Pons (tissue), 1 donor: ENCODE measurements around the gene KCNJ15.

Experiments
- DNase-seq: peaks from one replicate; pipeline ENCODE4 v3.0.0-alpha.2; 2016; ENCODE audit warnings: low spot score

KCNJ15 gene

GRCh38 chr21:38267991-38268863, 11.4 kb downstream of the KCNJ15 start:
- no peak for DNase-seq

DNA sequence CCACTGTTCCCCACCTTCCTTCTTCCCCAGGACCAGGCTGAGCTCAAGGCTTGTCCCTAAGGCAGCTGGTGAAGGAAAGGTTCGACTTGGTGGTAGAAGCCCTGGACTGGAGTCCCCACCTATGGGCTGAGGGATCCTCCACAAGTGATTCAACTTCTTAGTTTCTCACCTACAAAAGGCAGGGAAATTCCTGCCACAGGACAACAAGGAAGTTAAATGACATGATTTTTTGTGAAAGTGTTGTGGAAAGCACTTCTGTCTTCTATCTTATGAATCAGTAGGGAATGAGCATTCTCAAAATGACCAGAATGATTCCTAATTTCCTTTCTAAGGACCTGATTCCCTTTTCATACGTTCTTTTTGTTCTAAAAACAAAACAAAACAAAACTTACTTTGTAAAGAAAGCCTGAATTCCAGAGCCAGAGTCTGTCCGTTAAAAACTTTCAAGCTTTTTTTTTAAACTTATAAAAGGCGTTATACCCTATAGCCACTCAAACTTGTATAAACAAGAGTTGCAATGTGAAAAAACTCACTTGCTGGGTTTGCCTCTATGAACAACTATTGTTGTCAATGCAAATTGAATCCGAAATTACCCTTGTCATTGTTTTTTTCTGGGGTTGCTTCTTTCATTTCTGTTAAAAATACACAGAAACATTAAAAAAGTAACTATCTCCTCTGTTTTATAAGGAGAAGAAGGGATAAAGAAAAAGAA, 12.2 kb downstream of the KCNJ15 start:
- DNase-seq, result no peak

GRCh38 chr21:38269576-38269936, 12.8 kb downstream of the KCNJ15 start:
- DNase-seq, result no peak

GRCh38 chr21:38272215-38272614, 15.4 kb downstream of the KCNJ15 start:
- no peak for DNase-seq

- no peak for DNase-seq
These were observed 17.2 kb downstream of the KCNJ15 start for GRCh38 chr21:38273745-38274542.

- no peak for DNase-seq
These were observed 20.8 kb downstream of the KCNJ15 start for GRCh38 chr21:38277501-38278131.

- no peak for DNase-seq
These were observed 23.7 kb downstream of the KCNJ15 start for GRCh38 chr21:38280454-38280853.

GRCh38 chr21:38280867-38281266, 24.1 kb downstream of the KCNJ15 start:
- no peak for DNase-seq

GRCh38 chr21:38282921-38283320, 26.1 kb downstream of the KCNJ15 start:
- no peak for DNase-seq

DNA sequence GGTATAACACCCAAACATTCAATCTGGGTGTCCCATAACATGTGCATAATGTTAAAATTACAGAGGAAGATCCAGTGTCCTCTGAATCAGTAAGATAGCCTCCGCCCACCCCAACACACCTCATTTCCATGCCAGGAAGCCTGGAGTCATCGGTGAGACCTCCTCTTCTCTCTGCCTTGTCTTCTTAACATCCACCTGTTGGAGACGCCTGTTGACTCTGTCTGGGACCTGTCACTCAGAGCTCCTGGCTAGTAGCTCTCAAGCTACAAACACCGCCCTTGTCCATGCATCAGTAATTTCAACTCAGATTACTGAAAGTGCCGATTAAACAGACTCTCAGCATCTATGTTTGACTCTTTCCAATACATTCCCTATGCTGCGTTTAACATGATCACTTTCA, 27.4 kb downstream of the KCNJ15 start:
- DNase-seq, result no peak

DNA sequence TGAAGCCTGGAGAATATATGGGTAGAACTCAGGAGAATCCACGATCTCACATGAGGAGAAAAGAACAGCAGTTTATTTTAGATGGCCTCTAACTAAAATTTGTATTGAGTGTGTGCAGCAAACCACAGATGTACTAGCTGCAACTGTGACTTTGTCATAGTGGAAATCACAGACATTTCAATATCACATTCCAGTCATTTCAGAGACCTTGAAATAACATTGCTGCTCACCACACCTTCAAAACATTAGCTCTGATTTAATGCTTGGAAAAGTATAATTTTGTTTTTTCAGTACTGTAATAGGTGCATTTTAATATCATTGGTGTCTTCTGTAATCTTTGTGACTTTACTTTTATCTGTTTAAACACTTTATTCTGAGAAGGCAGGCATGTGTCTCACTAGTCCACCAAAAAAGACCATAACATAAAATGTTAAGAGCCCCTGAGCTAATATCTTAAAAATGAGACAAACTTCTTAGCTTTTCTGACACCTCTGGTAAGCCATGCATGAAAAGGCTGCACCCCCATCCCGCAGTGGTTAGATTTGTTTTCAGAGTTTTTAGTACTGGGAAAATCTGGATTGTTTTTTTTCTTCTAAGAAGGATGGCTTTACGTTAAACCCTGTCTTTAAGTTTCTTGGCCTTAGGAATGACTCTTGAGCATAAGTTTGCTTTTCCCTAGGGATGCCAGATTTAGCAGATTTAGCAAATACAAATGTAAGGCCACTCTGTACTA, 30.1 kb downstream of the KCNJ15 start:
- DNase-seq, result no peak

DNA sequence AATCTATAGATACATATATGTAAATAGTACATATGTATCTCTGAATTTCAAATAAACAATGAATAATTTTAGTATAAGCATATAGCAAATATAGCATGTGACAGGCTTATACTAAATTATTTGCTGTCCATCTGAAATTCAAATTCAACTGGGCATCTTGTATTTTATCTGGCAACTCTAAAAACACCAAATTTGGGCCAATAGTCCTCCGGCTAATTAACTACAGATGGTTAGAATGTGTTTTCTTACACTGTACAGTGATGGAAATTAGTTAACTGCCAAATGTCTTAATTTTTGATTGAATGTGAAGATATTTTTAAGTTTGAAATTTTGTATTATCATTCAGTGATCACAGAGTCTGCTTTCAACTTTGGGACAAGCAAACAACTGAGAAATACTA, 30.7 kb downstream of the KCNJ15 start:
- DNase-seq, result no peak

DNA sequence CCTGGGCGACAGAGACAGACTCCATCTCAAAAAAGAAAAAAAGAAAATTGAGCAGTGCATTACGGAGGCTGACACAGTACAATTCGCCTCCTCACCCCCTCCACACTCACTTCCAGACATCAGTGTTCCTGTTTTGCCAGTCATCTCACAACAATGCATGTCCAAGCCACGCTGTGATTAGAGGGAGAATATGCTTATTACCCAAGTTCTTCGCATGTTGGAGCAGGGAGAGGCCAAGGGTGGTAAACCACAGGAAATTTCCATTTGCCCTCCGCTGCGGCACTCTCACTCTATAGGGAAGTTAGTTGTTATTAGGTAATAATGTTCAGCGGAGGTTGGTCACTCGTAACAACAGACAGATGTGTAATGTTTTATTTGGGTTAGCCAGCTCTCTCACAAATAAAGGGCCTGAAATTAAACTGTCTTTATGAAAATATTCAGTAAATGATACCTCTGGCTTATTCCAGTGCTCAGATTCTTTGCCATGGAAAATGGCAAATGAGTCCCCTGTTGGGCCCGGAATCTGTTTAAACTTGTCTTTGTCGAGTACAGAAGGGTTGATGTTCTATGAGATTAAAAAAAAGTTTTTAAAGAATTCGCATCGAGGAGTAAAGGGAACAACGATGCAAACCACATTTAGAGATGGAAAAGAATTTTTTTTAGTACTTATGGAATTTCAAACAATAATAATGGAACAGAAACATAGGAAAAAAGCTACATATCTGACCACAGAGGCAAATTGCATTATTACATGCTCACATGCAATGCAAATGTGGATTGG, 33.1 kb downstream of the KCNJ15 start:
- no peak for DNase-seq

DNA sequence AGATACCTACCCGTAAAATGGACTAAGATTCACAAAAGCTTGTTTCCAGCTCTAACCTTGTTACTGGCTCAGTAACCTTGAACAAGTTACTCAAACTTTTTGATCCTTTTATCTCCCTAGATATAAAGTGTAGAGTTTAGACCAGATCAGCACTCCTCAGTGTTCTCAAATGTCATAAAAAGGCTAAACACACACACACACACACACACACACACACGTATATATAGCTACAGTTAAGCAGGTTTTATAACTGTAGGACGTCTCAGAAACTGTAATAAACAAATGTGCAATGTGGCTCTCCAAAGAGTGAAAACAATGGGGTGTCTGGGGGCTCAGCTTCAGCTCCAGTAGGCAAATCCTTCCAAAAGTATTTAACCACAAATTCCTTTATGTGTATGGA, 34.0 kb downstream of the KCNJ15 start:
- DNase-seq, result no peak

GRCh38 chr21:38291874-38292273, 35.1 kb downstream of the KCNJ15 start:
- no peak for DNase-seq

GRCh38 chr21:38293113-38293512, 36.3 kb downstream of the KCNJ15 start:
- DNase-seq, result no peak

DNA sequence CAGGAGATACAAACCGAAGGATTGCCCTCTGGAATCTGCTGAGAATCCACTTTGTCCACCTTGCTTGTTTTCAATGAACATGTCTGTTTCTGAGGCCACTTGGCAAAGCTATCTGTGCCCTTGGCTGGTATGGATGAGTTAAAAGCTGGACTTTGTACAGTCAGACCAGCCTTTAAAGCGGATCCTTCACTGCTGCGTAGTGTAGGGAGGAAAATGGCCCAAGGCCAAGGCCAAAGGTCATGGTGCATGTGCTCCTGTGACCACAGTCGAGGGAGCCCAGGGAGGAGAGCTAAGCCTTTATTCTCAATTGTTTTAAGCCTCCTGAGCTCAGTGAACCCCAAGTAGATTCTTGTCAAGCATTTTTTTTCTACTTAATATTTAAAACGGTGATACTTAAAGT, 37.0 kb downstream of the KCNJ15 start:
- DNase-seq, result no peak

- DNase-seq, result no peak
These were observed 37.8 kb downstream of the KCNJ15 start for GRCh38 chr21:38294609-38295008.

GRCh38 chr21:38295997-38296764, 39.4 kb downstream of the KCNJ15 start:
- no peak for DNase-seq

GRCh38 chr21:38297194-38297631, 40.4 kb downstream of the KCNJ15 start:
- DNase-seq, result peak; percentile 35
